Measurements from ENCODE around the gene FAAP20.

DNA sequence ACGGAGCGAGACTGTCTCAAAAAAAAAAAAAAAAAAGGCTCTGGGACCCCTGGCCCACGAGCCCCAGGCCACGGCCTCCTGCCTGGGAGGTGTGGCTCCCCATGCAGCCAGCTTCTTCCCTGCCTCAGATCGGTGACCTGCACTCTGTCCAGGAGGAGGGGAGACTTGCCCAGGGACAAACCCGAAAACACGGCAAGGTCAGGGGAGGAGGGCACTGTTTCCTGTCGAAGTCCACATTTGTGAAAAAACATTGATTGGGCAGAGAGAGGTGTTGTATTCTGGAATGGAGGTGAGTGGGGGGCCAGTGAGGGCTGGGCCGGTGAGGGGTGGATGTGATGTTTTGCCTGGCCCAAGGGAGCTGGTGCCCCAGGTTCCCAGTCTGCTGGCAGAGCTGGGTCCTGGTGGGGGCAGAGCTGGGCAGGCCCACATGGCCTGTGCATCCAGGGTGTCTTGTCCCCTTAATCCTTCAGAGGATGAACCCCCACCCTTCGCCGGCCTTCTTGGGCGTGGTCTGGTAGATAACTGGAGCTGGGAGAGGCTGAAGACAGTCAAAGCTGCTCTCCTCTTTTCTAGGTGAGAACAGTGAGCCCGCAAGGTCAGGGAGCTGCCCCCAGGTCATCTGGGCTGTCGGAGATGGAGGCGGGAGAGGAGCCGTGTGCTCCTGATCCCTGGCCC, 12.4 kb upstream of the FAAP20 start:
- TF ChIP-seq POLR2A (IDR thresholded peaks at IDR 0.05; ENCODE audit: low read length) (no peak), ZNF302 (CRISPR knock-in tag; IDR thresholded peaks at IDR 0.05) (no peak), TP53 (CRISPR knock-in tag; IDR thresholded peaks at IDR 0.05) (no peak), CEBPB (IDR thresholded peaks at IDR 0.05) (no peak), RCOR1 (IDR thresholded peaks at IDR 0.05; ENCODE audit: low read depth, low read length) (no peak), NR3C1 (IDR thresholded peaks at IDR 0.05) (no peak), JUN (IDR thresholded peaks at IDR 0.05) (no peak), RAD21 (conservative IDR thresholded peaks at IDR 0.05 in 1 of 2, IDR thresholded peaks at IDR 0.05 in 1 of 2) (no peak)
- TF ChIP-seq, protein P1, sequence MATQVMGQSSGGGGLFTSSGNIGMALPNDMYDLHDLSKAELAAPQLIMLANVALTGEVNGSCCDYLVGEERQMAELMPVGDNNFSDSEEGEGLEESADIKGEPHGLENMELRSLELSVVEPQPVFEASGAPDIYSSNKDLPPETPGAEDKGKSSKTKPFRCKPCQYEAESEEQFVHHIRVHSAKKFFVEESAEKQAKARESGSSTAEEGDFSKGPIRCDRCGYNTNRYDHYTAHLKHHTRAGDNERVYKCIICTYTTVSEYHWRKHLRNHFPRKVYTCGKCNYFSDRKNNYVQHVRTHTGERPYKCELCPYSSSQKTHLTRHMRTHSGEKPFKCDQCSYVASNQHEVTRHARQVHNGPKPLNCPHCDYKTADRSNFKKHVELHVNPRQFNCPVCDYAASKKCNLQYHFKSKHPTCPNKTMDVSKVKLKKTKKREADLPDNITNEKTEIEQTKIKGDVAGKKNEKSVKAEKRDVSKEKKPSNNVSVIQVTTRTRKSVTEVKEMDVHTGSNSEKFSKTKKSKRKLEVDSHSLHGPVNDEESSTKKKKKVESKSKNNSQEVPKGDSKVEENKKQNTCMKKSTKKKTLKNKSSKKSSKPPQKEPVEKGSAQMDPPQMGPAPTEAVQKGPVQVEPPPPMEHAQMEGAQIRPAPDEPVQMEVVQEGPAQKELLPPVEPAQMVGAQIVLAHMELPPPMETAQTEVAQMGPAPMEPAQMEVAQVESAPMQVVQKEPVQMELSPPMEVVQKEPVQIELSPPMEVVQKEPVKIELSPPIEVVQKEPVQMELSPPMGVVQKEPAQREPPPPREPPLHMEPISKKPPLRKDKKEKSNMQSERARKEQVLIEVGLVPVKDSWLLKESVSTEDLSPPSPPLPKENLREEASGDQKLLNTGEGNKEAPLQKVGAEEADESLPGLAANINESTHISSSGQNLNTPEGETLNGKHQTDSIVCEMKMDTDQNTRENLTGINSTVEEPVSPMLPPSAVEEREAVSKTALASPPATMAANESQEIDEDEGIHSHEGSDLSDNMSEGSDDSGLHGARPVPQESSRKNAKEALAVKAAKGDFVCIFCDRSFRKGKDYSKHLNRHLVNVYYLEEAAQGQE (IDR thresholded peaks at IDR 0.05): no peak
- TF ChIP-seq, protein P2, sequence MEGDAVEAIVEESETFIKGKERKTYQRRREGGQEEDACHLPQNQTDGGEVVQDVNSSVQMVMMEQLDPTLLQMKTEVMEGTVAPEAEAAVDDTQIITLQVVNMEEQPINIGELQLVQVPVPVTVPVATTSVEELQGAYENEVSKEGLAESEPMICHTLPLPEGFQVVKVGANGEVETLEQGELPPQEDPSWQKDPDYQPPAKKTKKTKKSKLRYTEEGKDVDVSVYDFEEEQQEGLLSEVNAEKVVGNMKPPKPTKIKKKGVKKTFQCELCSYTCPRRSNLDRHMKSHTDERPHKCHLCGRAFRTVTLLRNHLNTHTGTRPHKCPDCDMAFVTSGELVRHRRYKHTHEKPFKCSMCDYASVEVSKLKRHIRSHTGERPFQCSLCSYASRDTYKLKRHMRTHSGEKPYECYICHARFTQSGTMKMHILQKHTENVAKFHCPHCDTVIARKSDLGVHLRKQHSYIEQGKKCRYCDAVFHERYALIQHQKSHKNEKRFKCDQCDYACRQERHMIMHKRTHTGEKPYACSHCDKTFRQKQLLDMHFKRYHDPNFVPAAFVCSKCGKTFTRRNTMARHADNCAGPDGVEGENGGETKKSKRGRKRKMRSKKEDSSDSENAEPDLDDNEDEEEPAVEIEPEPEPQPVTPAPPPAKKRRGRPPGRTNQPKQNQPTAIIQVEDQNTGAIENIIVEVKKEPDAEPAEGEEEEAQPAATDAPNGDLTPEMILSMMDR (IDR thresholded peaks at IDR 0.05): no peak
